HG03460 (cell line): ENCODE results near the gene SENP2.

Experiments used
- ATAC-seq: cut with Tn5 transposase; IDR thresholded peaks from one replicate; pipeline ENCODE4 v1.9.1; 2021; ENCODE audit not compliant: unreplicated experiment

SENP2 gene

GRCh38 chr3:185677146-185677829, 91.2 kb downstream of the SENP2 start:
- ATAC-seq = no peak

GRCh38 chr3:185678027-185678426, 91.9 kb downstream of the SENP2 start:
- no peak for ATAC-seq

DNA sequence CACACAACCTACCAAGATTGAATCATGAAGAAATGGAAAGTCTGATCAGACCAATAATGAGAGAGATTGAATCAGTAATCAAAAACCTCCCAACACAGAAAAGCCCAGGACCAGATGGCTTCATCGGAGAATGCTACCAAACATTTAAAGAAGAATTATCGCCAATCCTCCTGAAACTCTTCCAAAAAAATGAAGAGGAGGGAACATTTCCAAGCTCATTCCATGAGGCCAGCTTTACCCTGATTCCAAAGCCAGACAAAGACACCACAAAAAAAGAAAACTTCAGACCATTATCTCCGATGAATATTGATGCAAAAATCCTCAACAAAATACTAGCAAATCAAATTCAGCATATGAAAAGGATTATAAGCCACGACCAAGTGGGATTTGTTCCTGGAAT, 94.1 kb downstream of the SENP2 start:
- no peak for ATAC-seq
